IMR-90 (cell line): ENCODE data around the gene NEURL1. TPM values are rescaled to one million over a fixed set of nuclear protein-coding genes. Genes with fewer than 3 reads are reported as not detected.

ENCODE experiments used
- ATAC-seq: fragments of 200-7000 bp; cut with Tn5 transposase; 2 replicates; pipeline ENCODE4 v1.9.1; 2020; ENCODE audit warnings: low read depth, mild to moderate bottlenecking, moderate library complexity
- BruUV-seq: library from RNA; stranded (reverse); fragments of 400-500 nt; replicated peaks from 2 replicates; lab custom pipeline; 2021; lab: Mats Ljungman, UMichigan
- CTCF ChIA-PET: fragments of 300-600 bp; formaldehyde crosslinking; extraction: SDS; loops from one replicate; lab custom pipeline; 2021; ENCODE audit warnings: antibody characterized with exemption; lab: Yijun Ruan, JAX
- POLR2A ChIA-PET: fragments of 300-600 bp; sonication (Branson Sonifier 250); formaldehyde crosslinking; loops from one replicate; lab custom pipeline; 2022; ENCODE audit warnings: antibody characterized with exemption; ENCODE audit not compliant: unreplicated experiment; lab: Charles Lee
- DNase-seq: peaks from one replicate; pipeline ENCODE4 v3.0.0; 2013
- H2AFZ ChIP-seq: replicated peaks from 2 replicates; pipeline ENCODE3; 2013; ENCODE audit warnings: low read length, mild to moderate bottlenecking; ENCODE audit not compliant: poor library complexity
- H2AK5ac ChIP-seq: 2 replicates; pipeline ENCODE4 v1.6.1; 2013; ENCODE audit warnings: low read depth, low read length, inconsistent platforms
- H2AK9ac ChIP-seq: replicated peaks from 2 replicates; pipeline ENCODE3; 2013; ENCODE audit warnings: mild to moderate bottlenecking, low read depth, low read length, moderate library complexity; ENCODE audit not compliant: poor library complexity
- H2BK120ac ChIP-seq: 2 replicates; pipeline ENCODE4 v1.6.1; 2013; ENCODE audit warnings: low read depth, low read length, inconsistent platforms
- H2BK15ac ChIP-seq: 3 replicates; pipeline ENCODE4 v1.6.1; 2013; ENCODE audit warnings: low read depth, low read length, inconsistent platforms
- H2BK20ac ChIP-seq: 2 replicates; pipeline ENCODE4 v1.6.1; 2013; ENCODE audit warnings: low read depth, mild to moderate bottlenecking, inconsistent platforms, low read length, moderate library complexity
- H2BK5ac ChIP-seq: 2 replicates; pipeline ENCODE4 v1.6.1; 2013; ENCODE audit warnings: mild to moderate bottlenecking, low read depth, low read length, inconsistent platforms; ENCODE audit not compliant: poor library complexity, severe bottlenecking
- H3K14ac ChIP-seq: replicated peaks from 2 replicates; pipeline ENCODE4 v1.6.1; 2013; ENCODE audit warnings: low read depth, low read length, inconsistent platforms
- H3K18ac ChIP-seq: 2 replicates; pipeline ENCODE4 v1.6.1; 2013; ENCODE audit warnings: low read depth, low read length, control low read depth
- H3K23ac ChIP-seq: 2 replicates; pipeline ENCODE4 v1.6.1; 2013; ENCODE audit warnings: low read depth, low read length, inconsistent platforms
- H3K27ac ChIP-seq: 2 replicates; pipeline ENCODE4 v1.5.1; 2013; ENCODE audit warnings: mild to moderate bottlenecking, control low read depth, low read length; ENCODE audit not compliant: insufficient read depth
- H3K27me3 ChIP-seq: 2 replicates; pipeline ENCODE4 v1.6.1; 2013; ENCODE audit warnings: low read length; ENCODE audit not compliant: control insufficient read depth, insufficient read depth
- H3K36me3 ChIP-seq: 2 replicates; pipeline ENCODE4 v1.6.1; 2013; ENCODE audit warnings: low read length, mixed read lengths; ENCODE audit not compliant: control insufficient read depth, insufficient read depth
- H3K4ac ChIP-seq: 2 replicates; pipeline ENCODE4 v1.6.1; 2013; ENCODE audit warnings: low read depth, low read length, inconsistent platforms
- H3K4me1 ChIP-seq: 2 replicates; pipeline ENCODE4 v1.6.1; 2013; ENCODE audit warnings: low read length, mixed read lengths; ENCODE audit not compliant: control insufficient read depth, insufficient read depth
- H3K4me2 ChIP-seq: 2 replicates; pipeline ENCODE4 v1.6.1; 2013; ENCODE audit warnings: low read depth, mild to moderate bottlenecking, control low read depth, low read length, moderate library complexity
- H3K4me3 ChIP-seq: 2 replicates; pipeline ENCODE4 v1.5.1; 2013; ENCODE audit warnings: low read depth, mild to moderate bottlenecking, control low read depth, low read length, moderate library complexity; ENCODE audit not compliant: insufficient read depth
- H3K56ac ChIP-seq: 2 replicates; pipeline ENCODE4 v1.6.1; 2013; ENCODE audit warnings: low read length, inconsistent platforms; ENCODE audit not compliant: insufficient read depth; ENCODE audit errors: extremely low read depth
- H3K79me1 ChIP-seq, 2 experiments: 2 replicates each; pipeline ENCODE4 v1.6.1; 2013; ENCODE audit warnings: low read length in 2 of 2, inconsistent platforms in 1 of 2, low read depth in 1 of 2
- H3K9ac ChIP-seq: 2 replicates; pipeline ENCODE4 v1.6.1; 2013; ENCODE audit warnings: low read depth, low read length, control low read depth
- H3K9me1 ChIP-seq: 2 replicates; pipeline ENCODE4 v1.6.1; 2013; ENCODE audit warnings: low read length, inconsistent platforms; ENCODE audit not compliant: insufficient read depth
- H3K9me3 ChIP-seq: 2 replicates; pipeline ENCODE4 v1.6.1; 2013; ENCODE audit warnings: low read length; ENCODE audit not compliant: control insufficient read depth, insufficient read depth
- H4K20me1 ChIP-seq: 2 replicates; pipeline ENCODE4 v1.6.1; 2013; ENCODE audit warnings: low read length, inconsistent platforms; ENCODE audit not compliant: insufficient read depth
- H4K5ac ChIP-seq: 2 replicates; pipeline ENCODE4 v1.6.1; 2013; ENCODE audit warnings: mild to moderate bottlenecking, low read depth, low read length, control low read depth
- H4K8ac ChIP-seq, 2 experiments: 2 replicates each; pipeline ENCODE4 v1.6.1; 2013; ENCODE audit warnings: low read depth in 2 of 2, low read length in 2 of 2, control low read depth in 1 of 2, inconsistent platforms in 1 of 2
- H4K91ac ChIP-seq: 2 replicates; pipeline ENCODE4 v1.6.1; 2013; ENCODE audit warnings: low read depth, low read length, inconsistent platforms; ENCODE audit not compliant: insufficient read depth
- BHLHE40 ChIP-seq: fragments of 150-350 bp; IDR thresholded peaks from 2 replicates; pipeline ENCODE4 v1.6.1; 2016; ENCODE audit warnings: mild to moderate bottlenecking, low read depth, low read length
- CEBPB ChIP-seq: IDR thresholded peaks from 2 replicates; pipeline ENCODE4 v1.6.1; 2012; ENCODE audit warnings: low read depth, low read length, improper control_type of control experiment
- CHD1 ChIP-seq: IDR thresholded peaks from 2 replicates; pipeline ENCODE4 v1.6.1; 2012; ENCODE audit warnings: low read depth, low read length, improper control_type of control experiment
- FOS ChIP-seq: fragments of 150-350 bp; IDR thresholded peaks from 2 replicates; pipeline ENCODE4 v1.6.1; 2016; ENCODE audit warnings: low read depth, low read length
- MAFK ChIP-seq: IDR thresholded peaks from 2 replicates; pipeline ENCODE4 v1.6.1; 2012; ENCODE audit warnings: low read depth, low read length, improper control_type of control experiment
- MAZ ChIP-seq: IDR thresholded peaks from 2 replicates; pipeline ENCODE4 v1.6.1; 2012; ENCODE audit warnings: low read depth, mild to moderate bottlenecking, low read length, improper control_type of control experiment, moderate library complexity, borderline replicate concordance
- MXI1 ChIP-seq: IDR thresholded peaks from 2 replicates; pipeline ENCODE4 v1.6.1; 2012; ENCODE audit warnings: low read depth, mild to moderate bottlenecking, low read length, moderate library complexity, borderline replicate concordance
- NFE2L2 ChIP-seq: fragments of 150-350 bp; IDR thresholded peaks from 2 replicates; pipeline ENCODE4 v1.6.1; 2016; ENCODE audit warnings: low read depth, mild to moderate bottlenecking, low read length
- POLR2A ChIP-seq: IDR thresholded peaks from 2 replicates; pipeline ENCODE4 v1.6.1; 2012; ENCODE audit warnings: mild to moderate bottlenecking, low read depth, low read length
- RAD21 ChIP-seq: IDR thresholded peaks from 2 replicates; pipeline ENCODE4 v1.6.1; 2012; ENCODE audit warnings: low read length, improper control_type of control experiment
- RCOR1 ChIP-seq: IDR thresholded peaks from 2 replicates; pipeline ENCODE4 v1.6.1; 2012; ENCODE audit warnings: mild to moderate bottlenecking, low read length, improper control_type of control experiment; ENCODE audit not compliant: insufficient replicate concordance
- RFX5 ChIP-seq: IDR thresholded peaks from 2 replicates; pipeline ENCODE4 v1.8.0; 2012; ENCODE audit warnings: low read depth, mild to moderate bottlenecking, low read length, moderate library complexity
- SMC3 ChIP-seq: fragments of 150-350 bp; IDR thresholded peaks from 2 replicates; pipeline ENCODE4 v1.6.1; 2016; ENCODE audit warnings: low read depth, mild to moderate bottlenecking, antibody characterized with exemption, low read length, moderate library complexity
- WGBS, 2 experiments: methylation state at CpG; one replicate each; pipeline versions ENCODE4 v1.1.5 to v1.1.7; 2013; ENCODE audit warnings: missing lambda C conversion rate in 2 of 2; ENCODE audit not compliant: insufficient read length in 1 of 2; ENCODE audit errors: extremely low coverage in 2 of 2; 5-methylcytosine and 5-hydroxymethylcytosine counted together
- dilution Hi-C: fragments of 300-500 bp; cut with HindIII; formaldehyde crosslinking; loops from one replicate; pipeline ENCODE4 v1.14.3; 2018; ENCODE audit warnings: low sequenced_read_pairs; ENCODE audit not compliant: unreplicated experiment
- in situ Hi-C: fragments of 300-500 bp; cut with MboI; formaldehyde crosslinking; loops from 3 replicates; pipeline ENCODE4 v1.14.3; 2019; ENCODE audit warnings: low sequenced_read_pairs, inconsistent platforms, mixed read lengths
- intact Hi-C: fragments of 100-400 bp; cut with micrococcal nuclease; formaldehyde crosslinking; loops from 2 replicates; pipeline ENCODE4 v1.10.0; 2022
- polyA plus RNA-seq, 3 experiments: library from polyadenylated mRNA; depleted of rRNA; stranded (reverse); fragments of >200 nt; gene quantifications; 2 replicates each; pipeline ENCODE4 v1.2.3, GENCODE V29; 2012; ENCODE audit warnings: low replicate concordance in 1 of 3
- total RNA-seq: library from RNA; depleted of rRNA; stranded (reverse); fragments of >200 nt; gene quantifications from 2 replicates; pipeline ENCODE4 v1.2.3, GENCODE V29; 2012
- TF ChIP-seq, protein P1 (sequence below): fragments of 150-350 bp; IDR thresholded peaks from 2 replicates; pipeline ENCODE4 v1.6.1; 2017; ENCODE audit warnings: mild to moderate bottlenecking, antibody characterized with exemption, low read length, low read depth
- TF ChIP-seq, protein P2 (sequence below): fragments of 150-350 bp; IDR thresholded peaks from 2 replicates; pipeline ENCODE4 v1.6.1; 2016; ENCODE audit warnings: low read depth, mild to moderate bottlenecking, low read length, moderate library complexity, borderline replicate concordance

Gene NEURL1
- total and polyA plus RNA-seq, 2 of the 4 experiments (the other 2 are of a cell fraction): 0.36 to 0.82 TPM

DNA sequence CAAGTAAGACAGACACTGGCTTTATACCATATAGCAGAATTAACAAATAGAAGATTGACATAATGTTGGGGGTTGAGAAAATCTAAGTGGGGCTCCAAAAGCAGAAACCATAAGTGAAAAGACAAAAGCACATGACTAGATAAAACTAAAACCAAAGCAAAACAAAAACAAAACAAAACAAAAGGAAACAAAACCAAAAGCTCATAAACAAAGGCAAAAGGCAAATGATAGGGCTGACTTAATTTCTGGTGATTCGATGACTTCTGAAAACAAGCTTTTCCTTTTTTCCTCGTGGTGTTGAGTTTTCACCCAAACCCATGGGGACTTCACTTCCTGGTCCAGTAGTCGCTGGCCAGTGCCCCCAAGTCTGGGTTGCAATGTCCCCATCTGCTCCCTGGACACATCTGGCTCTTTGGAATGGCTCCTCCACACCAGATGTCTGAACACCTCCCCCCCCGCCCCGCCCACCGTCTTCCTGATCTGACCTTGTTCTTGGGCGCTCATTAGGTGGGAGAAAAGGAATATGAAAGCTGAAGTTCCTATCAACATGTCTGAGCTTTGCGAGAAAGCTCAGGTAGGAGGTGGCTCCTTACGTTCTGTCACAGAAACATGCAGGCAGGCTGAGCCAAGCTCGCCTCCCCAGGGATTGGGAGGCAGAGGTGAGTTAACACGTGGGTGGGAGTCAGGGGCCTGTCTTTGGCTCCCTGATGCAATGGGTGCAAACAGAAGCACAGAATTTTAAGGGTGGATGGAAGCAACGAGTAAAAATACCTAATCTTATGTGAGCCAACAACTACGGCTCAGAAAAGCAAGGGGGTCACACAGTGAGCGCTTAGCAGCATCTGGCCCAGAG, 121.0 kb downstream of the NEURL1 start:
- intact Hi-C loops: loop anchor here (5.0 kb wide), 1 partner anchor 63 kb away; no protein-coding TSS in a partner anchor
- Histone ChIP-seq H2BK15ac (no peak overlapping the region), H3K18ac (no peak overlapping the region), H3K56ac (0 out of 2 replicates have a peak overlapping the region, but pooled peaks have one; percentile 6), H2AK5ac (peak overlapping the region; percentile 69), H3K9ac (peak overlapping the region; percentile 19), H2AK9ac (peak overlapping the region; percentile 56), H3K4me2 (no peak overlapping the region), H3K27ac (peak overlapping the region; percentile 55), H2BK120ac (peak overlapping the region; percentile 69), H3K9me3 (no peaks in the 10 kb centered on the region), H3K4ac (peak overlapping the region; percentile 76), H3K4me3 (no peak overlapping the region), H3K79me1 (peaks cover 0 to 43% of the 10 kb centered on the region in 2 experiments; a peak in 2 of 4 replicates), H4K5ac (peak overlapping the region; percentile 9), H4K8ac (peak overlapping the region; percentile 78 to 86), H3K23ac (peak overlapping the region; percentile 50), H3K14ac (peak overlapping the region; percentile 38; the same call in 1 of the 2 replicates), H4K91ac (peak overlapping the region; percentile 38; the same call in 1 of the 2 replicates), H4K20me1 (no peaks in the 10 kb centered on the region), H3K9me1 (peaks cover 27% of the 10 kb centered on the region), H2BK5ac (peak overlapping the region; percentile 61), H3K36me3 (peaks cover 57% of the 10 kb centered on the region), H3K4me1 (peaks cover 28% of the 10 kb centered on the region), H3K27me3 (no peaks in the 10 kb centered on the region), H2BK20ac (peak overlapping the region; percentile 27; the same call in 1 of the 2 replicates), H2AFZ (peak overlapping the region; percentile 6)
- no peak for ATAC-seq
- in situ Hi-C loops: loop anchor here (5.0 kb wide), 1 partner anchor 73 kb away; no protein-coding TSS in a partner anchor
- ChIA-PET CTCF (interaction anchor here (1.5 to 2.8 kb wide), 2 partner anchors 9 to 72 kb away, joined by 4 to 10 read pairs; no protein-coding TSS in a partner anchor), POLR2A (interaction anchor here (0.6 to 1.0 kb wide), 3 partner anchors 8 to 355 kb away, joined by 3 to 7 read pairs (median 7); no protein-coding TSS in a partner anchor)
- 70% methylated on average over 2 of the region's 14 CpGs; no CpG with 5 or more reads in 1 of the 2 experiments for WGBS, 2 experiments
- no TSS peak for BruUV-seq
- TF ChIP-seq POLR2A: no peak
- no peak for TF ChIP-seq MXI1
- no peak for TF ChIP-seq RAD21
- no peak for TF ChIP-seq CHD1
- no peak for TF ChIP-seq MAZ
- no peak for TF ChIP-seq BHLHE40
- no peak for TF ChIP-seq FOS
- TF ChIP-seq NFE2L2: no peak
- no peak for TF ChIP-seq RCOR1
- no peak for TF ChIP-seq RFX5
- TF ChIP-seq, protein P1, sequence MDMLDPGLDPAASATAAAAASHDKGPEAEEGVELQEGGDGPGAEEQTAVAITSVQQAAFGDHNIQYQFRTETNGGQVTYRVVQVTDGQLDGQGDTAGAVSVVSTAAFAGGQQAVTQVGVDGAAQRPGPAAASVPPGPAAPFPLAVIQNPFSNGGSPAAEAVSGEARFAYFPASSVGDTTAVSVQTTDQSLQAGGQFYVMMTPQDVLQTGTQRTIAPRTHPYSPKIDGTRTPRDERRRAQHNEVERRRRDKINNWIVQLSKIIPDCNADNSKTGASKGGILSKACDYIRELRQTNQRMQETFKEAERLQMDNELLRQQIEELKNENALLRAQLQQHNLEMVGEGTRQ: no peak
- TF ChIP-seq, protein P2, sequence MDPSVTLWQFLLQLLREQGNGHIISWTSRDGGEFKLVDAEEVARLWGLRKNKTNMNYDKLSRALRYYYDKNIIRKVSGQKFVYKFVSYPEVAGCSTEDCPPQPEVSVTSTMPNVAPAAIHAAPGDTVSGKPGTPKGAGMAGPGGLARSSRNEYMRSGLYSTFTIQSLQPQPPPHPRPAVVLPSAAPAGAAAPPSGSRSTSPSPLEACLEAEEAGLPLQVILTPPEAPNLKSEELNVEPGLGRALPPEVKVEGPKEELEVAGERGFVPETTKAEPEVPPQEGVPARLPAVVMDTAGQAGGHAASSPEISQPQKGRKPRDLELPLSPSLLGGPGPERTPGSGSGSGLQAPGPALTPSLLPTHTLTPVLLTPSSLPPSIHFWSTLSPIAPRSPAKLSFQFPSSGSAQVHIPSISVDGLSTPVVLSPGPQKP: no peak
- no peak for TF ChIP-seq MAFK
- TF ChIP-seq SMC3: no peak
- no peak for TF ChIP-seq CEBPB
- dilution Hi-C loops: loop anchor here (10.0 kb wide), 1 partner anchor 60 kb away; no protein-coding TSS in a partner anchor
- no peak for DNase-seq
